ENCODE data around the gene KSR1.
A peak's percentile ranks its signal among the peaks of the same experiment; 100 is the strongest.
"Not testable (repeated sequence)": the region's sequence is repeated elsewhere in the genome, so short reads cannot be mapped to it uniquely, and the experiment has no call there.

Gene KSR1

DNA sequence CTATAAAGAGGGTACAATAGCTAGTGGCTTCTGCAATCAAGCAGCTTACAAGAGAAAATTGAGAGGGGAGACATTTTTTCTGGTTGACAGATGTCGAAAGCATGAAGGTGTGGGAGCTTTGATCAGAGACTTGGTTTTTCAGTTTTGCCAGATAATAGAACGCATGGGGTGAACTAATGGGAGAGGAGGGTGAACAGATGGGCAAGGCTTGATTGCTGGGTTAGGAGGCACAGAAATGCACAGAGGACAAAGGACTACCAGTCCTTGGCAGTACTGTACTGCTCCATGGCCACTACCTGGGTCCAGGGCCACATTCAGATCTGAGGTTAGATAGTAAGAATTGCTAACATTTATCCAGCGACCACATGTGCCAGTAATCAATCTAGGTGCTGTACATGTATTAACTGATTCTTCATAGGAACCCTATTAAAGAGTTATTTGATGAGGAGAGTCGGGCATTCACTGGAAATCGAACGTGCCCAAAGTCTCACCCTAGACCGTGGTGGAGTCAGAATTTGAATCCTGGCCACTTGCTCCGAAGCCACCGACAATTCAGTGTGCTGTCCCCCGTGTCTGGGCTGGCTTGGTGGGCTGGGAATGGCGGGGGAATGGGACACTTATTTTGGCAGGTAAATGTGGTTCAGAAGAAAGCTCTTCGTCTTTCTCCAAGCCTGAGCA, 873 bp upstream of the KSR1 start:
- DNase-seq, result no peak

DNA sequence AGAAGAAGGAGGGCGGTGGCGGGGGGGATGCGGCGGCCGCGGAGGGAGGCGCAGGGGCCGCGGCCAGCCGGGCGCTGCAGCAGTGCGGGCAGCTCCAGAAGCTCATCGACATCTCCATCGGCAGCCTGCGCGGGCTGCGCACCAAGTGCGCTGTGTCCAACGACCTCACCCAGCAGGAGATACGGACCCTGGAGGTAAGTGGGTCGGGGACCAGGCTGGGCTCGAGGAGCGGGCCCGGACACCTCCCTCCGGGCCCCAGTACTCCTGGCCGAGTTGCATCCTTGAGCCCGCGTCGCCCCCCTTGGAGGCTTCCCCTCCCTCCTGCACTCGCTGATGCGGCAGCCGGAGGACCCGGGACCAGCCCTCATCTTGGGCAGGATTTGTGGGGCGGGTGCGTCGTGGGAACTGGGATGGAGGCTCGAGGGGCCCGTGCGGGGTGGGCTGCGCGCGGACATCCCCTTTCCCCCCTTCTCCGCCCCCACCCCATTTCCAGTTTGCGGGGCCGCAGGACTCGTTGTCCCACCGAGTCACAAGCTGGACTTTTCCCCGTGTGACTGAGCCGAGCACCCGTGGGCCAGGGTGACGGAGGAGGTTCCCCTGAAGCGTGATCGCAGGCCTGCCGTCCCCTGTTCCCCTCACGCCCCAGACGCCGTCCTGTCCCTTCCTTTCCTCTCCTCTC, 572 bp downstream of the KSR1 start:
- peak; percentile 31 for DNase-seq

DNA sequence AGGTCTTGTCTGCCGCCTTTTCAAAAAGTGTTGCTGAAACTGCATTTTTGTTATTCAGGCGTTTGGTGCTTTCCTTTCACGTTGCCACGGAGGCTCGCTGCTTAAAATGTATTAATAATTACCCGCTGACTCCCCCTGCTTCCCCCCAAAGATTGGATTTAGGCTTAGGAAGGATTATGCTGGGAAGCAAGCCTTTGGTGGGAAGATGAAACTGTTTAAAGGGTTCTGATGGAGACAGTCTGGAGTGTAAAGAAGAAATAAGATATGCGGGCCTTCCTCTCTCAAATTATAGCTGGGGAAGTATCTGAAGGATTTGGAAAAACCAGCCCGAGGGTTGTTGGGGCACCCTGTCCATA, 1.1 kb downstream of the KSR1 start:
- DNase-seq, result no peak

DNA sequence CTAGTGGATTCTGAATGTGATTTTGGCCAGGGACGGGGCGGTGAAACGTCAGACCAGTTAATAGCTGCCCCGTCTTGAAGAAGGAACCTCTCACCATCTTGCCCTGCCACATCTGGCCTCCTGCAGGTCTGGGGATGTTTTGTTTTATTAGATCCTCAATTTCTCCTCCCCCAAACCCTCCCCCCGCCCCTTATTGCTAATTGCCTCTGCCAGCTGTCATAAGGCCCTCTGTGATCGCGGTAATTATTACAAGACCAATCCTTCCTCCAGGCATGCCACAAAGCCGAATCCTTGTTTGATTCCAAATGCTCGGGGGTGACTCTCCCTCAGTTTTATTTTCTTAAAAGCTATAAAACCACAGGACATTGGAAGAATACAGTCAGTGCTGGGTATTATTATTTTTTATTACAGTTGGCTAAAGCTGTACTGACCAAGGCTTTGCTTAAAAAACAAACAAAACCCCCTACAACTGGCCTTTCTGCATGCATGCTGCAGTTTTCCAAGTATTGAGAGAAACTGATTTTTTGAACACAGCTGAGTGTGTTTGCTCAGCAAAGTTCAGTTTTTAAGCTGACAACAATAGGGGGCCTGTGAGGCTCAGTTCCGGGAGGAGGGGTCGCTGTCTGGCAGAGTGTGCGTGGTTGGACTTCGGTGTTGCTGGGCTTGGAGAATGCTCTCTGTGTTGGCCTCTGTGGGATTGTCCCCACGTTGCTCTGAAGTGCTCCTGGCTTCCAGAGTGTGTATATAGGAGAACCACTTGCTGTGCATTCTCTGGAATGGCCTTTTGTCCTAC, 1.7 kb downstream of the KSR1 start:
- DNase-seq, result no peak

DNA sequence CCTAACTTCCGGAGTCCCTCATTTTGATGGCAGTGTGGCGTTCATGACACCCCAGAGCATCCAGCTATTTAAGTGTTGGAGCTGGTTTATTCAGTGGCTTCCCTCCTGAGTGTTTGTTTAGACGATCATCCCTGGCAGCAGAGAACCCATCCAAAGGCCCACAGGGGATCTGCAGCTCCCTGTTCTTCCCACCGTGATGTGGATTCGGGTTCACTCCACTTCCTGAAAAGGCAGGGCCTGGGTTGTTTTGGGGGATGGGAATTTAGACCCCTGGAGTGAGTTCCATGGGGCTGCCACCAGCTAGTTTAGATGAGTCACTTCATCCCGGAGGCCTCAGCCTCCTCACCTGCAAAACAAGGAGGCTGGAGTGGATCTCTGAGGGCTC, 2.3 kb downstream of the KSR1 start:
- DNase-seq, result no peak

DNA sequence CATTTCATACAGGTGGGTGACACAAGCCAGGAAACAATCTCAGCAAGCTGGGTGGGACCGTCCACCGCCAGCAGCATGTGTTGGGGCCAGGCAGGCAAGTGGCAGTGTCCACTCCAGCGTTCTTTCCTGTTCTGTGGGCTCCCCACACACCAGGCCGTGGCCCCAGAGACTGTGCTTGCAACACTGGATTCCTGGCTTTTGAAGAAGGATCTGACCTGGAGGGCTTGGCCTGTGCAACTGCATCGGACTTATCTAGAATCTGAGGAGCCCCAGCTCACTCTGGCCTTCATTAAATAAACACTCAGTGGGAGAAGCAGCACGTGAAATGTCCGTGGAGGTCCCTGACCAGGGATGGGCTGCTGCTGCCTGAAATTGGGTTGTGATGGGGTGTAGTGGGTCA, 3.2 kb downstream of the KSR1 start:
- DNase-seq, result no peak

DNA sequence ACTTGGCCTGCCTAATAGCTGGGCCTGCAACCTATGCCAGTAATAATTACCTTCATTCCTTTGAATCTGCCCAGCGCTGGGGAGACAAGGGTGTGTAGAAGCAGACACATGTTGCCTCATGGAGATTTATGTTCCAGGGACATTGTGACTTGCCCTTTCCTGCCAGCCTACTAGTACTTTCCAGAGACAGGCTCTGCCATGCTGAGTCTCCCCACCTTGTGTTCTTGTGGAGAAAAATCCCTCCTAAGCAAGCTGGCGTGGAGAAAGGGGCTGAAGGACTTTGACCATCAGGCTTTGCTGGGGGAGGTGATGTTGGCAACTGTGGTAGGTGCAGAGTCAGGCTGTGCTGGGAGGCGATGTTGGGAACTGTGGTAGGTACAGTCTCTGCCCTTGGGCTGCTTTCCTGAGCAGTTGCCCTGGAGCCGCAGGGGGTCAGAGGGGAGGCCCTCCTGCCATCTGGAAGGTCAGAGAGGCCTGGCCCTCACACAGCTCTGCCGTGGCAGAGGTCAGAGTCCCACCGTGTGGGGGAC, 4.0 kb downstream of the KSR1 start:
- no peak for DNase-seq

DNA sequence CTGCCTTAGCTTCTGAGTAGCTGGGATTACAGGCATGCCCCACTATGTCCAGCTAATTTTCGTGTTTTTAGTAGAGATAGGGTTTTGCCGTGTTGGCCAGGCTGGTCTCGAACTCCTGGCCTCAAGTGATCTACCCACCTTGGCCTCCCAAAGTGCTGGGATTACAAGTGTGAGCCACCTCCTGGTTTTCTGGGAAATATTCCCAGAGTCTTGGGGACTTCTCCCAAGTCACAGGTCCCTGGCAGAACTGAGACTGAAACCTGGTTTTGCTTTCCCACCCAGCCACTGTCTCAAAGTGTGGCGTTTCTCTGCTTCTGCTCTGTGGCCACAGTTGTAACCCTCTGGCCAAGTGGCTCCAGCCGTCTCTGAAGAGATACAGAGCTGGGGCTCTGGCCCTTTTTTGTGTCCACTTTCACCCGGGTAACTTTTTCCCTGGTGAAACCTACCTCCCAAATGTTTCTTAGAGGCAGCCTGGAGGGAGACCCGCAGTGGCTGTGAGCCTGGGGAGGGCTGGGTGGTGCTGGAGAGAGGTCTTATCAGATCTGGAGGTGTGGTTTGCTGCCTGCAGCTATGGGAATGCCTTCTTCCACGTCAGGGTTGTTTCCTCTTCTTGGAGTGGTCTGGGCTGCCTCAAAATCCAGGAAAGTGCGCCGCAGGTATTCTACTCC, 5.1 kb downstream of the KSR1 start:
- DNase-seq, result no peak

DNA sequence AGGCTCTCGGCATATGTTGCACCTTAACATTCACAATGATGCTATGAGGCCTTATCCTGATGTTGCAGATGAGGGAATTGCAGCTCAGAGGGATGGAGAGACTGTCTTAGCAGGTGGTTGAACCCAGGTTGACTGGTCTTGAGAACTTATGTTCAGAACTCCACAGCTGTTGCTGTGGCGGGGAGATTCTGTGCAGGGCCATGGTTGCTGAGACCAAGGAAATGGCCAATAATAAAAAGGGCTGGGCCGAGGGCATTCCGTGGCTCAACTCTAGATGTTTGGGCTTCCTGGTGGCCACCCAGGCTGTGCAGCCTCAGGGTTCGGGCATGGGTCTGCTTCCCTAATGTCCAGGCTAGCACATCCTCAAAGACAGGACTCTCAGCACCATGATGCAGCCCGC, 5.9 kb downstream of the KSR1 start:
- no peak for DNase-seq

DNA sequence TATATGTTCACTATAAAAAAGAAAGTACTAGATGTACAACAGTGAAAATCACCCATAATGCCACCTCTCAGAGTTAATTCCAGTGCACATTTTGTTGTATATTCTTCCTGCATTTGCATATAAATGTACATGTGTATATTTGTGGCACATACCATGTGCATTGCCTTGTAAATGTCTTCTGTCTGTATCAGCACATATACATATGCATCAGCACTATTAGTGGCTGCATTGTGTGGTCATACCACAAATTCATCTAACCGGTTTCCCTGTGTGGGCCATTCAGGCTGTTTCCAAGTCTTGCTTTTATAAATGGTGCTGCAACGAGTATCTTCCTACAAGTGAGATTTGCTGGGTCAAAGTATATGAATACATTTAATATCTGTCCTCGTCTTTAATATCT, 6.5 kb downstream of the KSR1 start:
- DNase-seq, result no peak

DNA sequence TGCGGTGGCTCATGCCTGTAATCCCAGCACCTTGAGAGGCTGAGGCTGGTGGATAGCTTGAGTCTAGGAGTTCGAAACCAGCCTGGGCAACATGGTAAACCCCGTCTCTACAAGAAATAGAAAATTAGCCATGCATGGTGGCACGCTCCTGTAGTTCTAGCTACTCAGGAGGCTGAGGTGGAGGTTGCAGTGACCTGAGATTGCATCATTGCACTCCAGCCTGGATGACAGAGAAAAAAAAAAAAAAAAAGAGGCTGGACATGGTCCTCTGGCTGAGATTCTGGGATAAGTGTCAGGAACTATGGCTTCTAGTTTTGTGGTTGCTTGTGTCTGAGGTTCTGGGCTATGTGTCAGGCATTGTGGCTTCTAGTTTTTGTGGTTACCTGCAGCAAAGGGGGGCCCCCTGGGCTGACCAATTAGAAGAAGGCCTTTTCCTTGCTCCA, 7.0 kb downstream of the KSR1 start:
- DNase-seq, result no peak

DNA sequence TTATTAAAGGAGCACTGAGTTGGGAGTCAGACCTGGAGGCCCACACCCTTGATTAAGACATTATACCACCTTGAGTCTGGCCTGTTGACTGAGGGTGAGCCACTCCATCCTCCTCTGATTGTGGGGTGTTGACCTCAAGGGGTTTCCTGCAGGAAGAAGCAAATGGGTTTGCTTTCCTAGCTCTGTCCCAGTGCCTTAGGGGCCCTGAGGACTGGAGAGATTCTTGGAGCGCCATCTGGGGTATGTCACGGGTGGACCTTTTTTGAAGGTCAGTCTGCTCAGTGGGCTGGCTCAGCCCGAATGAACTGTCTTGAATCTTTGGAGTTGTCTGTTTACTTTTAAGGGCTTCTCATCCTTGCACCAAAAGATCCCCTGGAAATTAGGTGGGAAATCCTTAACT, 7.8 kb downstream of the KSR1 start:
- DNase-seq, result not testable (repeated sequence)

DNA sequence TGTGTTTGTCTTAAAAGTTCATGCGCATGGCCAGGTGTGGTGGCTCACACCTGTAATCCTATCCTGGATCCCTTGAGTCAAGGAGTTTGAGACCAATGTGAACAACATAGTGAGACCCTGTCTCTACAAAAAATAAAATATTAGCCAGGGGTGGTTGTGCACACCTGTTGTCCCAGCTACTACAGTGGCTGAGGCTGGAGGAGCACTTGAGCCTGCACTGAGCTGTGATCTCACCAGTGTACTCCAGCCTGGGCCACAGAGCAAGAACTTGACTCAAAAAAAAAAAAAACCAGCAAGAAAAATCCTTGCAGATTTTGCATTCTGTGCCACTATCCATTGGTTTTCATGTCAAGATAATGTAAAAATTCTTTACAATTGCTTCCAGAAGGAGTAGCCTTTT, 8.2 kb downstream of the KSR1 start:
- DNase-seq, result no peak

DNA sequence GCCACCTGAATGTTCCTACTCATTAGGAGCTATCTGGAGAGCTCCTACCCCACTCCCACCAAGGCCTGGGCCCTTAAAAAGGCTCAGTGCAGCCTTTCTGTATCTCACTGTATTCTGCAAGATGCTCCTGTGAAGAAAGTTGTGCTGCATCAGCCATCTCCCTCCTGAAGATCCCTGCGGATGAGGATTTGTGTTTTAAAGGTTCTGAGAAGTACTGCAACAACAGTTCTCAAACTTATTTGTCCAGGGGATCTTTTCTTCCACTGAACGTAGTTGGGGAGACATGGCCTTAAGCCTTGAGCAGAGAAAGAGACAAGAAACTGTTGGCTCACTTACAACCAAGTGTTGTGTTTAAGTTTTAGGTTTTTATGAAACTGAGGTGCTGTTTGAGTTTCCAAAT, 9.6 kb downstream of the KSR1 start:
- DNase-seq, result not testable (repeated sequence)

DNA sequence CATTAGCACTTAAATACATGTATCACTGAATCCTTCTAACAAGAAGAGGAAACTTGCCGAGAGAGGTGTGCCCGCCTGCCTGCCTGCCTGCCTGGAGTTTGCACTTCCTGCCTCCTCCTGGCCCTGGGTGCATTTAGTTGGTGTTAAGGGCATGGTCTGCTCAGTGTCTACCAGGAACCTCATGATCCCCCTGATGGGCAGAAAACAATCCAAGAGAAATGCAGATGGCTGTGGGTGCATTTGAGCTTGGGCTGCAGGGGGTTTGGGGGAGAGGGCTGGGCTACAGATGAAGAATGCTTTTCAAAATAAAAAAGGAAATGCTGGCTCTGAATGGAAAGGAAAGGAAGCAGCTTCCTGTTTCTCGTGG, 10.1 kb downstream of the KSR1 start:
- DNase-seq, result peak; percentile 48

DNA sequence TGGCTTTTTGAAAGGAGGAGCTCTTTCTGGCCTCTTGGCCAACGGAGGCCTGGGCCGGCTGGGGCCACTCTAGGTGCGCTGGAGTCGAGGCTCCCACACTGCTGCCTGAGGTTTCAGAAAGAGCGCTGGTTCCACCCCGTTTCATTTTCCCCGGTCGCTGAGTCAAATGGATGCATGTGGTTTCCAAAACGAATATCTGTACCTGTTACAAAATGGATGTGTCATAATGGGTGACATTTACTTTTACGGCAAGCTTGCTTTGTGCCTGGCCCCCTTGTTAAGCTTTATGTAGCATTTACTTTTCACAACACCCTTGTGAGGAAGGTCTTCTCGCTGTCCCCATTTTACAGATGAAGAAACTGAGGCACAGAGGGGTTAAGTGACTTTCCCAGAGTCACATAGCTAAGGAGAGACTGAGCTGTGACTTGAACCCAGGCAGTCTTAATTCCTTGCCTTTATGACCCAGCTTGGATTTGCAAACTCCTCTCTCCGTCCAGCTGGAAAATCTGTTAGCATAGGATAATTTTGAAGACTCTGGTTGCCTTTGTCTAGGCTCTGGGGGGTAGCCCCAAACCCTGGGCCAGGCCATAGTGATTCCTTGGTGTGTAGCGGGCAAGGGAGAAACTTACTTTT, 10.6 kb downstream of the KSR1 start:
- DNase-seq, result peak; percentile 62

DNA sequence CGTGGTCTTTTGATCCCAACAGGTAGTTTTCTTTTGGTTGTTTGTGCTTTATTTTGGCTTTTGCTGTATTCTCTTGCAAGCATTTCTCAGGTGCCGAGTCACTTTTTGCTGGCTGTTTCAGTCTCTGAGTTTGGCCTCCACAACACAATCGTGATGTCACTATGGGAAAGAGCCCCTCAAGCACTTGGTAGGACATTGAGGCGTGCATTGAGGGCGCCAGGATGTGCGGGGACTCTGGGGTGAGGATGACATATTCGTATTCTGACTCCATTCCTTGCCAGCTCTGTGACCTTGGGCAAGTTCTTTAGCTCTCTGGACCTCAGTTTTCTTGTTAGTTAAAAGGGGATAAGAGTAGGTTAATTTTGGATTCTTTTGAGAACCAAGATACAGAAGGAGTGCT, 13.0 kb downstream of the KSR1 start:
- DNase-seq, result no peak

DNA sequence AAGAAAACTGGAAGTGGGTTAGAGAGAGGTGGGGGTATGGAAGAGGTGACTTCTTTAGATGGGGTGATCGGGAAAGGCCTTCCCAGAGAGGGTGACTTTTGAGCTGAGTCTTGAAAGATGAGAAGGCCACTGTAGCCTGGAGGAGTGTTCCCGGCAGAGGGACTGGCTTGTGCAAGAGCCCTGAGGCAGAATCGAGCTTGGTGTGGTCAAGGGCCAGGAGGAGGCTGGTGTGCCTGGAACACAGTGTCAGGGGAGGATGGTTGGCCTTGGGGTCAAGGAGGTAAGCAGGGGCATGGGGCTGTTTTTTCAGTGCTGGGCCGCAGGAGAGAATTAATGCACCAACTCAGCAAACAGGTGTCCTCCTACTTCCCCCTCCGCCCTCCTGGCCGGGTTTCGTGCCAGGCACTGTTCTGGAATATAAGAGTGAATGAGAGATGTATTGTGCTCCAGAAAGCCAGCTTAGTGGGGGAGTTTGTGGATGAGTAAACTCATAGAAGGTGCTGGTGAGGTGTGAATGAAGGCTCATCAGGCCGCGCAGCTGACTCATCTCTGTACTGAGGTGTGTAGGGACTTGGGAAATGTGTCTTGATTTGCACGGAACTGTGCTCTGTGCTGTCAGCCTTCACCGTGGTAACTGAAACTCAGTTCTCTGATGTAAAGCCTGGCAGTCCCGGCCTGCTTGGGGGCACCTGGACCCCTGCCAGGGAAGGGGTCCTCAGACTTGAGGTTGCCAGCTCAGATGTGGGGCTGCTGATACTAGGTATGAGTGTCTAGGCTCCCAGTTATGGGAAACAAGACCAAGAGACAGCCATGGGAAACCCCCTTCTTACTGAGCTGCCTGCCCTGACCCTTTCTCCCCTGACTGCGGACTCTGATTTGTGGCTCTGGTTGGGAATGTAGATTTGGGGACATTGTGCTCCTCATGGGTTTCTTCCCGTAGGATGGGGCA, 15.3 kb downstream of the KSR1 start:
- DNase-seq, result peak; percentile 73

DNA sequence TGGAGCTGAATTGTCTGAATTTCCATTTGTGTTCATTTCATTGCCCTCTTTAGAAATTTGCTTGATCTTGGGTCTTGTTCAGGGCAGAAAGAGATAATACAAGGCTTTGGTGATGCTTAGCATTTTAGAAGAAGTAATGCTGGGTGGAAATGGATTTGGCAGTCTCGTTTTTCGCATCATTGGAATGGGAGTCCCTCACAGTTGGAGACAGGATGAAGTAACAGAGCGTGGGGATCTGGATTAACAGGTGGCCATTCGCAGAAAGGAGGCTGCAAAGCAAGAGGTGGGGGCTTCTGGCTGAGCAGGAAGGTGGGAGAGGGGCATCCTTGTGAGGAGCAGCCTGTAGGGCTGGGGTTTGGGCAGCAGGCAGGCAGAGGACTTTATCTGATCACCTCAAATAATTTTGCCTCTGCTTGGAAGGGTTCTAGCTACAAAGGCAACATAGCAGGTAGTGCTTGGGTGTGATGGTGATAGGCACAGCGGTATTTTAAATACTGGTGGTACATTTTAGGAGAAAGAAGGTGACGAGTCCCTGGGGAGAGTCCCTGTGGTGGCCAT, 17.0 kb downstream of the KSR1 start:
- DNase-seq, result no peak

DNA sequence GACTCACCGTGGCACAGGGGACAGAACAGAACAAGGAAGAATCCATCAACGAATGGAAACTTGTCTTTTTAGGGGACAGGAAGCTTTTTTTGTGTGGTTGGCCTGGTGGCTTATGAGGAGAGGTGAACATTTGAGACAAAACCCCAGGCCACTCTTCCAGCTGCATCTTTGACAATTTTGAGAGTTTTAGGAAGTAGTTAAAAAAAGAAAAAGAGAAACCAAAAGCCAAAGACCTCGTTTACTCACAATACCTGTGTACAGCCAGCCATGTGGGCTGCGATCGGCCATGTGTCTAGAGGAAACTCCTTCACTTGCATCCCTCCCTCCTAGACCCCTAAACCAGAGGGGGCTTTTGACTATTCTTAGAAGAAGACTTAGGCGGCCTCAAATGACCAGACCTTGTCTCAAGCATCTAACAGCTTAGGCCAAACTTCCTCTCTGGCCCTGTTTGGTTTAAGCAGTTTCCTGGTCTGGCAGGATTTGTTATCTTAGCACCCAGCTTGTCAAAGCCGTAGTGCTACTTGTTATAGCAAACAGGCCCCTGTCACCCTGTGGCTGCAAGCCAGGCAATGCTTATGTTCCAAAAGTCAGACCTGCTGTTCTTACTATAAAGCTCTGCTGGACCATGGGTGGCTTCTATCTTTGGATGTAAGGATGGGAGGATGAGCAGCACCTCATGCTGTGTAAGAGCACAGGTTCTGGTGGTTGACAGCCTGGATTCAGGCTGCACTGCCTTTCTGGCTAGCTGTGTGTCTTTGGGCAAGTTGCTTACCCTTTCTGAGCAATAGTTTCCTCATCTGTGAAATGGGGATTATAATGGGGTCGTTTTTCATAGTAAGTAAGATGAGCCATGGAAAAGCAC, 17.7 kb downstream of the KSR1 start:
- peak; percentile 70 for DNase-seq

Data from CD4-positive, alpha-beta T cell treated with Interleukin-17A for 4 hours (primary cell).